IMR-90 (cell line): ENCODE data around the gene OTUB2. TPM values are rescaled to one million over a fixed set of nuclear protein-coding genes. Genes with fewer than 3 reads are reported as not detected.
A peak's percentile ranks its signal among the peaks of the same experiment; 100 is the strongest.

Source experiments
- ATAC-seq: fragments of 200-7000 bp; cut with Tn5 transposase; 2 replicates; pipeline ENCODE4 v1.9.1; 2020; ENCODE audit warnings: low read depth, mild to moderate bottlenecking, moderate library complexity
- BruUV-seq: library from RNA; stranded (reverse); fragments of 400-500 nt; replicated peaks from 2 replicates; lab custom pipeline; 2021; lab: Mats Ljungman, UMichigan
- CTCF ChIA-PET: fragments of 300-600 bp; formaldehyde crosslinking; extraction: SDS; loops from one replicate; lab custom pipeline; 2021; ENCODE audit warnings: antibody characterized with exemption; lab: Yijun Ruan, JAX
- POLR2A ChIA-PET: fragments of 300-600 bp; sonication (Branson Sonifier 250); formaldehyde crosslinking; loops from one replicate; lab custom pipeline; 2022; ENCODE audit warnings: antibody characterized with exemption; ENCODE audit not compliant: unreplicated experiment; lab: Charles Lee
- DNase-seq: peaks from one replicate; pipeline ENCODE4 v3.0.0; 2013
- H2AFZ ChIP-seq: replicated peaks from 2 replicates; pipeline ENCODE3; 2013; ENCODE audit warnings: low read length, mild to moderate bottlenecking; ENCODE audit not compliant: poor library complexity
- H2AK5ac ChIP-seq: 2 replicates; pipeline ENCODE4 v1.6.1; 2013; ENCODE audit warnings: low read depth, low read length, inconsistent platforms
- H2AK9ac ChIP-seq: replicated peaks from 2 replicates; pipeline ENCODE3; 2013; ENCODE audit warnings: mild to moderate bottlenecking, low read depth, low read length, moderate library complexity; ENCODE audit not compliant: poor library complexity
- H2BK120ac ChIP-seq: 2 replicates; pipeline ENCODE4 v1.6.1; 2013; ENCODE audit warnings: low read depth, low read length, inconsistent platforms
- H2BK15ac ChIP-seq: 3 replicates; pipeline ENCODE4 v1.6.1; 2013; ENCODE audit warnings: low read depth, low read length, inconsistent platforms
- H2BK20ac ChIP-seq: 2 replicates; pipeline ENCODE4 v1.6.1; 2013; ENCODE audit warnings: low read depth, mild to moderate bottlenecking, inconsistent platforms, low read length, moderate library complexity
- H2BK5ac ChIP-seq: 2 replicates; pipeline ENCODE4 v1.6.1; 2013; ENCODE audit warnings: mild to moderate bottlenecking, low read depth, low read length, inconsistent platforms; ENCODE audit not compliant: poor library complexity, severe bottlenecking
- H3K14ac ChIP-seq: replicated peaks from 2 replicates; pipeline ENCODE4 v1.6.1; 2013; ENCODE audit warnings: low read depth, low read length, inconsistent platforms
- H3K18ac ChIP-seq: 2 replicates; pipeline ENCODE4 v1.6.1; 2013; ENCODE audit warnings: low read depth, low read length, control low read depth
- H3K23ac ChIP-seq: 2 replicates; pipeline ENCODE4 v1.6.1; 2013; ENCODE audit warnings: low read depth, low read length, inconsistent platforms
- H3K27ac ChIP-seq: 2 replicates; pipeline ENCODE4 v1.5.1; 2013; ENCODE audit warnings: mild to moderate bottlenecking, control low read depth, low read length; ENCODE audit not compliant: insufficient read depth
- H3K27me3 ChIP-seq: 2 replicates; pipeline ENCODE4 v1.6.1; 2013; ENCODE audit warnings: low read length; ENCODE audit not compliant: control insufficient read depth, insufficient read depth
- H3K36me3 ChIP-seq: 2 replicates; pipeline ENCODE4 v1.6.1; 2013; ENCODE audit warnings: low read length, mixed read lengths; ENCODE audit not compliant: control insufficient read depth, insufficient read depth
- H3K4ac ChIP-seq: 2 replicates; pipeline ENCODE4 v1.6.1; 2013; ENCODE audit warnings: low read depth, low read length, inconsistent platforms
- H3K4me1 ChIP-seq: 2 replicates; pipeline ENCODE4 v1.6.1; 2013; ENCODE audit warnings: low read length, mixed read lengths; ENCODE audit not compliant: control insufficient read depth, insufficient read depth
- H3K4me2 ChIP-seq: 2 replicates; pipeline ENCODE4 v1.6.1; 2013; ENCODE audit warnings: low read depth, mild to moderate bottlenecking, control low read depth, low read length, moderate library complexity
- H3K4me3 ChIP-seq: 2 replicates; pipeline ENCODE4 v1.5.1; 2013; ENCODE audit warnings: low read depth, mild to moderate bottlenecking, control low read depth, low read length, moderate library complexity; ENCODE audit not compliant: insufficient read depth
- H3K56ac ChIP-seq: 2 replicates; pipeline ENCODE4 v1.6.1; 2013; ENCODE audit warnings: low read length, inconsistent platforms; ENCODE audit not compliant: insufficient read depth; ENCODE audit errors: extremely low read depth
- H3K79me1 ChIP-seq, 2 experiments: 2 replicates each; pipeline ENCODE4 v1.6.1; 2013; ENCODE audit warnings: low read length in 2 of 2, inconsistent platforms in 1 of 2, low read depth in 1 of 2
- H3K9ac ChIP-seq: 2 replicates; pipeline ENCODE4 v1.6.1; 2013; ENCODE audit warnings: low read depth, low read length, control low read depth
- H3K9me1 ChIP-seq: 2 replicates; pipeline ENCODE4 v1.6.1; 2013; ENCODE audit warnings: low read length, inconsistent platforms; ENCODE audit not compliant: insufficient read depth
- H3K9me3 ChIP-seq: 2 replicates; pipeline ENCODE4 v1.6.1; 2013; ENCODE audit warnings: low read length; ENCODE audit not compliant: control insufficient read depth, insufficient read depth
- H4K20me1 ChIP-seq: 2 replicates; pipeline ENCODE4 v1.6.1; 2013; ENCODE audit warnings: low read length, inconsistent platforms; ENCODE audit not compliant: insufficient read depth
- H4K5ac ChIP-seq: 2 replicates; pipeline ENCODE4 v1.6.1; 2013; ENCODE audit warnings: mild to moderate bottlenecking, low read depth, low read length, control low read depth
- H4K8ac ChIP-seq, 2 experiments: 2 replicates each; pipeline ENCODE4 v1.6.1; 2013; ENCODE audit warnings: low read depth in 2 of 2, low read length in 2 of 2, control low read depth in 1 of 2, inconsistent platforms in 1 of 2
- H4K91ac ChIP-seq: 2 replicates; pipeline ENCODE4 v1.6.1; 2013; ENCODE audit warnings: low read depth, low read length, inconsistent platforms; ENCODE audit not compliant: insufficient read depth
- BHLHE40 ChIP-seq: fragments of 150-350 bp; IDR thresholded peaks from 2 replicates; pipeline ENCODE4 v1.6.1; 2016; ENCODE audit warnings: mild to moderate bottlenecking, low read depth, low read length
- CEBPB ChIP-seq: IDR thresholded peaks from 2 replicates; pipeline ENCODE4 v1.6.1; 2012; ENCODE audit warnings: low read depth, low read length, improper control_type of control experiment
- CHD1 ChIP-seq: IDR thresholded peaks from 2 replicates; pipeline ENCODE4 v1.6.1; 2012; ENCODE audit warnings: low read depth, low read length, improper control_type of control experiment
- FOS ChIP-seq: fragments of 150-350 bp; IDR thresholded peaks from 2 replicates; pipeline ENCODE4 v1.6.1; 2016; ENCODE audit warnings: low read depth, low read length
- NFE2L2 ChIP-seq: fragments of 150-350 bp; IDR thresholded peaks from 2 replicates; pipeline ENCODE4 v1.6.1; 2016; ENCODE audit warnings: low read depth, mild to moderate bottlenecking, low read length
- RAD21 ChIP-seq: IDR thresholded peaks from 2 replicates; pipeline ENCODE4 v1.6.1; 2012; ENCODE audit warnings: low read length, improper control_type of control experiment
- SMC3 ChIP-seq: fragments of 150-350 bp; IDR thresholded peaks from 2 replicates; pipeline ENCODE4 v1.6.1; 2016; ENCODE audit warnings: low read depth, mild to moderate bottlenecking, antibody characterized with exemption, low read length, moderate library complexity
- WGBS, 2 experiments: methylation state at CpG; one replicate each; pipeline versions ENCODE4 v1.1.5 to v1.1.7; 2013; ENCODE audit warnings: missing lambda C conversion rate in 2 of 2; ENCODE audit not compliant: insufficient read length in 1 of 2; ENCODE audit errors: extremely low coverage in 2 of 2; 5-methylcytosine and 5-hydroxymethylcytosine counted together
- dilution Hi-C: fragments of 300-500 bp; cut with HindIII; formaldehyde crosslinking; loops from one replicate; pipeline ENCODE4 v1.14.3; 2018; ENCODE audit warnings: low sequenced_read_pairs; ENCODE audit not compliant: unreplicated experiment
- in situ Hi-C: fragments of 300-500 bp; cut with MboI; formaldehyde crosslinking; loops from 3 replicates; pipeline ENCODE4 v1.14.3; 2019; ENCODE audit warnings: low sequenced_read_pairs, inconsistent platforms, mixed read lengths
- intact Hi-C: fragments of 100-400 bp; cut with micrococcal nuclease; formaldehyde crosslinking; loops from 2 replicates; pipeline ENCODE4 v1.10.0; 2022
- polyA plus RNA-seq, 3 experiments: library from polyadenylated mRNA; depleted of rRNA; stranded (reverse); fragments of >200 nt; gene quantifications; 2 replicates each; pipeline ENCODE4 v1.2.3, GENCODE V29; 2012; ENCODE audit warnings: low replicate concordance in 1 of 3
- total RNA-seq: library from RNA; depleted of rRNA; stranded (reverse); fragments of >200 nt; gene quantifications from 2 replicates; pipeline ENCODE4 v1.2.3, GENCODE V29; 2012
- TF ChIP-seq, protein P1 (sequence below): conservative IDR thresholded peaks from 2 replicates; pipeline ENCODE4 v1.5.1; 2012; ENCODE audit warnings: mild to moderate bottlenecking, low read depth, low read length, improper control_type of control experiment

OTUB2 gene
- total and polyA plus RNA-seq, 2 of the 4 experiments (the other 2 are of a cell fraction): 1.1 to 2.5 TPM

DNA sequence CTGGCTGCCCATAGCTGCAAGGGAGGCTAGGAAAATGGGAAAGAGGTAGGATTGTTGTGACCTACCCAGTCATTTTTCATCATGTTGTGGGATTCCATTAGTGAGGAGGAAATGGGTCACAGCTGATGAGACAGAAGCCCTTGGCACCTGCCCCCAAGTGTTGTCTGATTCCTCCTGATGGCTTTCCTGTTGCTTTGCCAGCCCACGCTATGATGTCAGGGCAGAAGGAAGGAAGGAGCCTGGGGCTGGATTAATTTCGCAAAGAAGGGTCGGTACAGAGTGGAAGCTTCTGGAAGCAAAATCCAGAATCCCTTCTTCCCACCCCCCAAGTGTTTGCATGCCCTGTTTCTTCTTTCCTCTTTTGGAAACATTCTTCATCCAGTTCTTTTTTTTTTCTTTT, 8.7 kb downstream of the OTUB2 start (continued):
- TF ChIP-seq RAD21 (no peak), CEBPB (no peak)

DNA sequence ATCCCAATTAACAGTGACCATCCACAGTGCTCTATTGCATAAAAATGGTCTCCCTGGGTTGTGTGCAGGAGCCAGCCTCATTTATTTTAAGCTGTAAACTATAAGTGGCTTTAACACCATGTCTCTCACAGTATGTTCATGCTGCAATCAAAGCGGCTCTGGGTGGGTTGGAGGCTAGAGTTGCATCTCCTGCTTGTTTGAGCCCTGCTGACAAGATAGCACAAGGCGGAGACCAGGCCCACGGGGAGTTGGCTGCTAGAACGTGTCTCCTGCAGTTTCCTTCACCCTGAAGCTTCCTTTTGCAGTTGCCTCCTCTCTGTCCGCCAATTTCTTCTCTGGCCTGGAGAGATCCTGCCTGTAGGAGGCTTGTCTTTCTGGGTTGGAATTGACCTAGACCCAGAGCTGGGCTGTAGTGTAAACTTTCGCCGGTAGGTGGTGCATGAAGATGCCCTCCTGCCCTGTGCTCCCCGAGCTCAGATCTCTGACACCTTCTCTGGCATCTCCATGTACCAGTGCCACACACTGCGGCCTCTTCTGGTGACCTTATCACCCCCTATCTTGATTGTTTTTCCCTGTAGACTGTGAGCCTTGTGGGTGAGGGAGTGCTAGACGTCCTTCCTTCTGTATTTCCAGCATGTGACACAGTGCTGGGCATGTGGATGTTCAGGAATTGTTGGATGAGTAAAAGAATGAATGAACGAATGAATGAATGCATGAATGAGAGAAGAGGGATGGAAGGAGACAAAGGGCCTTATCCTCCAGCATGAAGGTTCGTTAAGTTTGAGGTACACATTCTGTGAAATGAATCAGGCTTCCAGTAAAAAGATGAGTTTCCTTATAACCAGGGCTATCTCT, 10.4 kb downstream of the OTUB2 start:
- Histone ChIP-seq H3K4me3 (no peak overlapping the region), H3K14ac (no peak overlapping the region), H3K4me2 (no peak overlapping the region), H4K8ac (no peak overlapping the region), H2AK9ac (peak overlapping the region; percentile 59), H3K23ac (no peak overlapping the region), H2AK5ac (no peak overlapping the region), H3K4ac (no peak overlapping the region), H2BK120ac (no peak overlapping the region), H3K9me1 (no peaks in the 10 kb centered on the region), H2BK15ac (no peak overlapping the region), H3K9me3 (no peaks in the 10 kb centered on the region), H4K5ac (no peak overlapping the region), H3K18ac (no peak overlapping the region), H3K79me1 (no peaks in the 10 kb centered on the region; a peak in 1 of 4 replicates), H3K4me1 (peaks cover 1% of the 10 kb centered on the region), H3K9ac (no peak overlapping the region), H3K27me3 (no peaks in the 10 kb centered on the region), H2BK5ac (no peak overlapping the region), H2BK20ac (no peak overlapping the region), H2AFZ (peak overlapping the region; percentile 28), H3K36me3 (no peaks in the 10 kb centered on the region), H4K91ac (no peak overlapping the region), H3K56ac (no peak overlapping the region), H3K27ac (no peak overlapping the region), H4K20me1 (no peaks in the 10 kb centered on the region; the same call in 1 of the 2 replicates)
- ATAC-seq: peak; percentile 98
- no peak for TF ChIP-seq FOS
- peak; percentile 75 for TF ChIP-seq RAD21
- no peak for TF ChIP-seq CHD1
- no peak for TF ChIP-seq NFE2L2
- TF ChIP-seq, protein P1, sequence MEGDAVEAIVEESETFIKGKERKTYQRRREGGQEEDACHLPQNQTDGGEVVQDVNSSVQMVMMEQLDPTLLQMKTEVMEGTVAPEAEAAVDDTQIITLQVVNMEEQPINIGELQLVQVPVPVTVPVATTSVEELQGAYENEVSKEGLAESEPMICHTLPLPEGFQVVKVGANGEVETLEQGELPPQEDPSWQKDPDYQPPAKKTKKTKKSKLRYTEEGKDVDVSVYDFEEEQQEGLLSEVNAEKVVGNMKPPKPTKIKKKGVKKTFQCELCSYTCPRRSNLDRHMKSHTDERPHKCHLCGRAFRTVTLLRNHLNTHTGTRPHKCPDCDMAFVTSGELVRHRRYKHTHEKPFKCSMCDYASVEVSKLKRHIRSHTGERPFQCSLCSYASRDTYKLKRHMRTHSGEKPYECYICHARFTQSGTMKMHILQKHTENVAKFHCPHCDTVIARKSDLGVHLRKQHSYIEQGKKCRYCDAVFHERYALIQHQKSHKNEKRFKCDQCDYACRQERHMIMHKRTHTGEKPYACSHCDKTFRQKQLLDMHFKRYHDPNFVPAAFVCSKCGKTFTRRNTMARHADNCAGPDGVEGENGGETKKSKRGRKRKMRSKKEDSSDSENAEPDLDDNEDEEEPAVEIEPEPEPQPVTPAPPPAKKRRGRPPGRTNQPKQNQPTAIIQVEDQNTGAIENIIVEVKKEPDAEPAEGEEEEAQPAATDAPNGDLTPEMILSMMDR: peak; percentile 87
- peak; percentile 84 for TF ChIP-seq SMC3
- TF ChIP-seq BHLHE40: no peak
- DNase-seq: peak; percentile 57
- 53% methylated on average over 5 of the region's 12 CpGs; no CpG with 5 or more reads in 1 of the 2 experiments for WGBS, 2 experiments
- intact Hi-C loops (loop anchor here (1.0 kb wide), 2 partner anchors 100 to 144 kb away; no protein-coding TSS in a partner anchor), dilution Hi-C loops (no loop called here), in situ Hi-C loops (loop anchor here (5.0 kb wide), 1 partner anchor 101 kb away; no protein-coding TSS in a partner anchor)
- BruUV-seq: no TSS peak
- ChIA-PET POLR2A (no interaction called here), CTCF (interaction anchor here (0.6 to 6.7 kb wide), 22 partner anchors 8 to 1484 kb away, joined by 3 to 68 read pairs (median 4); partner anchors contain the start of genes DDX24, IFI27L1, IFI27L2 and OTUB2)
